Keratinocyte (primary cell): Measurements from ENCODE around the gene TMEM219. TPM values are rescaled to one million over a fixed set of nuclear protein-coding genes. Genes with fewer than 3 reads are reported as not detected.

ENCODE experiments used
- DNase-seq: peaks from one replicate; pipeline ENCODE4 v3.0.0-alpha.2; 2011; ENCODE audit warnings: low read depth, missing footprints, low spot score
- FAIRE-seq: peaks from 2 replicates; lab custom pipeline; 2011; peaks lifted over from hg19 to GRCh38; lab: Jason Lieb, UNC
- H2AFZ ChIP-seq: 2 replicates; pipeline ENCODE4 v1.6.0; 2012; ENCODE audit warnings: low read length, control low read depth, inconsistent platforms; ENCODE audit not compliant: control insufficient read depth
- H3K27ac ChIP-seq: 2 replicates; pipeline ENCODE4 v1.5.1; 2011; ENCODE audit warnings: low read length; ENCODE audit not compliant: control insufficient read depth, insufficient read depth
- H3K27me3 ChIP-seq: 3 replicates; pipeline ENCODE4 v1.6.0; 2011; ENCODE audit warnings: low read length; ENCODE audit not compliant: control insufficient read depth, insufficient read depth; ENCODE audit errors: extremely low read depth
- H3K36me3 ChIP-seq, 2 experiments: 2 replicates in 1 of 2; 3 replicates in 1 of 2; pipeline ENCODE4 v1.5.1; 2011; ENCODE audit warnings: low read length in 2 of 2, mild to moderate bottlenecking in 1 of 2; ENCODE audit not compliant: control insufficient read depth in 2 of 2, insufficient read depth in 2 of 2; ENCODE audit errors: extremely low read depth in 1 of 2
- H3K4me1 ChIP-seq: 3 replicates; pipeline ENCODE4 v1.5.1; 2011; ENCODE audit warnings: low read length; ENCODE audit not compliant: control insufficient read depth, insufficient read depth; ENCODE audit errors: extremely low read depth
- H3K4me2 ChIP-seq: 3 replicates; pipeline ENCODE4 v1.6.0; 2011; ENCODE audit warnings: low read depth, low read length; ENCODE audit not compliant: control insufficient read depth, insufficient read depth; ENCODE audit errors: extremely low read depth
- H3K4me3 ChIP-seq, 3 experiments: fragments of 200-600 bp in 1 of 3; sonication (generic) in 1 of 3; 2 replicates in 2 of 3; 3 replicates in 1 of 3; pipeline ENCODE4 v1.5.1; 2011 to 2016; ENCODE audit warnings: low read length in 3 of 3, mild to moderate bottlenecking in 3 of 3, control low read depth in 2 of 3, inconsistent platforms in 1 of 3, low read depth in 1 of 3, mixed read lengths in 1 of 3, mixed run types in 1 of 3, moderate library complexity in 1 of 3; ENCODE audit not compliant: control insufficient read depth in 2 of 3, insufficient read depth in 2 of 3; ENCODE audit errors: extremely low read depth in 1 of 3
- H3K79me2 ChIP-seq: 2 replicates; pipeline ENCODE4 v1.6.0; 2012; ENCODE audit warnings: low read length; ENCODE audit not compliant: control insufficient read depth, insufficient read depth
- H3K9ac ChIP-seq: 3 replicates; pipeline ENCODE4 v1.6.0; 2011; ENCODE audit warnings: low read length; ENCODE audit not compliant: control insufficient read depth, insufficient read depth; ENCODE audit errors: extremely low read depth
- H3K9me1 ChIP-seq: 3 replicates; pipeline ENCODE4 v1.6.0; 2011; ENCODE audit warnings: low read length; ENCODE audit not compliant: control insufficient read depth, insufficient read depth; ENCODE audit errors: extremely low read depth
- H3K9me3 ChIP-seq: 2 replicates; pipeline ENCODE4 v1.5.1; 2012; ENCODE audit warnings: low read depth, low read length; ENCODE audit not compliant: control insufficient read depth
- H4K20me1 ChIP-seq: 3 replicates; pipeline ENCODE4 v1.6.0; 2011; ENCODE audit warnings: low read length; ENCODE audit not compliant: control insufficient read depth, insufficient read depth; ENCODE audit errors: extremely low read depth
- CTCF ChIP-seq, 3 experiments: IDR thresholded peaks in 1 of 3; conservative IDR thresholded peaks in 1 of 3; optimal IDR thresholded peaks in 1 of 3; 2 replicates in 2 of 3; 3 replicates in 1 of 3; pipeline versions ENCODE3 to v1.5.1; 2011; ENCODE audit warnings: low read length in 3 of 3, mild to moderate bottlenecking in 3 of 3, moderate library complexity in 2 of 3, control low read depth in 1 of 3, inconsistent platforms in 1 of 3; ENCODE audit not compliant: insufficient read depth in 2 of 3; ENCODE audit errors: extremely low read depth in 1 of 3
- EZH2 ChIP-seq: IDR thresholded peaks from one replicate; pipeline ENCODE4 v1.6.1; 2012; ENCODE audit warnings: inconsistent platforms, mild to moderate bottlenecking, low read length, moderate library complexity
- dilution Hi-C: fragments of 300-500 bp; cut with MboI; formaldehyde crosslinking; loops from one replicate; pipeline ENCODE4 v1.7.0; 2020; ENCODE audit warnings: low sequenced_read_pairs; ENCODE audit not compliant: extremely low pct_ligation_motif_present
- polyA plus RNA-seq, 5 experiments: library from polyadenylated mRNA; depleted of rRNA in 3 of 5; stranded (reverse) in 3 of 5; stranded (forward) in 1 of 5; unstranded in 1 of 5; fragments of >200 nt; gene quantifications; 1 replicate in 1 of 5; 2 replicates in 3 of 5; 3 replicates in 1 of 5; pipeline versions ENCODE4 v1.2.1 to v1.2.3, GENCODE V29; 2011 to 2012; ENCODE audit warnings: missing spikeins in 2 of 5, low read depth in 1 of 5, low replicate concordance in 1 of 5

Gene TMEM219
- polyA plus RNA-seq, 1 donor (not counting 4 experiments of a cell fraction or from before 2014, with no cell fraction given), result 48.5 TPM

GRCh38 chr16:29990883-29991570 lies 29.1 kb downstream of the TMEM219 start:
- Histone ChIP-seq H3K36me3 (peaks cover 35 to 55% of the 10 kb centered on the region in 2 experiments), H3K4me3 (no peak overlapping the region), H3K27me3 (no peaks in the 10 kb centered on the region), H3K9ac (no peak overlapping the region), H2AFZ (no peak overlapping the region), H3K27ac (no peak overlapping the region), H3K4me2 (no peak overlapping the region), H3K79me2 (no peaks in the 10 kb centered on the region), H3K9me1 (no peaks in the 10 kb centered on the region), H4K20me1 (no peaks in the 10 kb centered on the region), H3K9me3 (no peaks in the 10 kb centered on the region), H3K4me1 (peaks cover 18% of the 10 kb centered on the region)
- no peak for FAIRE-seq
- dilution Hi-C loops, result no loop called here
- no peak for TF ChIP-seq CTCF (optimal IDR thresholded peaks at IDR 0.05 in 1 of 3, IDR thresholded peaks at IDR 0.05 in 1 of 3, conservative IDR thresholded peaks at IDR 0.05 in 1 of 3; ENCODE audit: extremely low read depth in 1 of 3, insufficient read depth in 2 of 3, low read length in 3 of 3)
- no peak for TF ChIP-seq EZH2
- no peak for DNase-seq

- dilution Hi-C loops, result no loop called here
- DNase-seq, result no peak
- H3K79me2 ChIP-seq, result peaks cover 4% of the 10 kb centered on the region
- peaks cover 18% of the 10 kb centered on the region for H3K4me1 ChIP-seq
- H4K20me1 ChIP-seq, result no peaks in the 10 kb centered on the region
- no peak overlapping the region for H3K4me2 ChIP-seq
- no peak for FAIRE-seq
- H3K9ac ChIP-seq, result no peak overlapping the region
- no peaks in the 10 kb centered on the region for H3K27me3 ChIP-seq
- TF ChIP-seq CTCF (optimal IDR thresholded peaks at IDR 0.05 in 1 of 3, IDR thresholded peaks at IDR 0.05 in 1 of 3, conservative IDR thresholded peaks at IDR 0.05 in 1 of 3; ENCODE audit: extremely low read depth in 1 of 3, insufficient read depth in 2 of 3, low read length in 3 of 3) (no peak), EZH2 (no peak)
- no peak overlapping the region for H3K4me3 ChIP-seq
- no peak overlapping the region for H3K27ac ChIP-seq
- no peak overlapping the region for H2AFZ ChIP-seq
- H3K9me1 ChIP-seq, result no peaks in the 10 kb centered on the region
- peaks cover 32 to 50% of the 10 kb centered on the region in 2 experiments for H3K36me3 ChIP-seq
- no peaks in the 10 kb centered on the region for H3K9me3 ChIP-seq
Observed at GRCh38 chr16:29991571-29991904, 29.7 kb downstream of the TMEM219 start.
